Activated effector memory CD4-positive, alpha-beta T cell treated with Interleukin-2 at 50 U/mL for 16 hours (primary cell): ENCODE data around the gene ECM2.
"Not testable (repeated sequence)": the region's sequence is repeated elsewhere in the genome, so short reads cannot be mapped to it uniquely, and the experiment has no call there.

Source experiments
- DNase-seq: peaks from one replicate; pipeline ENCODE4 v3.0.0-alpha.2; 2020

ECM2 gene

DNA sequence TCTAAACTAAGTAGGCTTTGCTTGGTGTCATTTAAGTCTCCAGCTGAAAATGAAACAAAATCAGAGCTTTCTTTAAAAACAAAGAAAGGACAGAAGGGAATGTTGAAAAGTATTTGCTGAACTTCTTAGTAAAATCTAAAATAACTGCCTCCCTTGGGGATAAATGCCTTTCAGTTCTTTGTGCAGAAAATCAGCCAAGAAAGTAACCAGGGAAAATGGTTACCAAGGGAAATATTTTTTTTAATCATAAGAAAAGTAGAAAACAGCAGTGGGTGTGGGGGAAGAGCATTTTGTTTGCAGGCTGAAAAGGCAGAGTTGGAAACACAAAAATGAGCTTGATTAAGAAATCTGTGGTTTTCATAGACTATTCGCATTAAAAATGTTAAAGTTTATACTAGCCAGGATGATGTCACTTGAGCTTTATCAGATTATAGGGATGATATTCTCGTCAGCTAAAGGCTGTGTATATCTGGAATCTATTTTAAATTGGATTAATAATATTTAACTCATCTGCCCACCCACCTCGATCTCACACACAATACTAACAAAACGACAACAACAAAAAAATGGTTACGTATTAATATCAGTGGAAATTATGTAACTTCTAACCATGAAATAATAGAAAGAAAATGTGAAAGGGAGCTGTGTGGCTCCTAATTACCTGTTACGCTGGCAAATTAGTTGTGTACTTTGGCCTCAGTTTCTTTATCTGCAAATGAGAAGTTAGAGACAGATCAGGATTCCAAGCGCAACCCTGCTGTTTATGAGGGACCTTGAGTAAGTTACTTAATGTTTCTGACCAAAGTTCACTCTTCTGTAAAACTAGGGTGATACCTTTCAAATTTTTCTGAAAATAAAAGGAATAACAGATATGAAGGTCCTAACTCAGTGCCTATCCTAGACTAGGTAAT lies at the start of gene ECM2:
ECM2 (minus strand) TSS at position 51 of the 911 bp plus-strand sequence. CDS start 13,124 bp downstream, outside the sequence.
- DNase-seq, result no peak

DNA sequence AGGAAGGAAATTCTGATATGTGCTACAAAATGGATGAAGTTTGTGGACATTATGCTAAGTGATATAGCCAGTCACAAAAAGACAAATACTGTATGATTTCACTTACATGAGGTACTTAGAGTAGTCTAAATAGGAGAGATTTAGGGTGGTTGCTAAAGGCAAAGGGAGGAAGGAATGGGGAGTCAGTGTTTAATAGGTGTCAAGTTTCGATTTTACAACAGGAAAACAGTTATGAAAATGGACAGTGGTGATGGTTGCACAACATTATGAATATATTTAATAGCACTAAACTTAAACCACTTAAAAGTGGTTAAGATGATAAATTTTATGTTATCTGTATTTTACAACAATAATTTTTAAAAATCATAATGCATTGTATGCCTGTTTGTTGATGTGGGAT lies 40.4 kb upstream of the ECM2 start:
- no peak for DNase-seq

DNA sequence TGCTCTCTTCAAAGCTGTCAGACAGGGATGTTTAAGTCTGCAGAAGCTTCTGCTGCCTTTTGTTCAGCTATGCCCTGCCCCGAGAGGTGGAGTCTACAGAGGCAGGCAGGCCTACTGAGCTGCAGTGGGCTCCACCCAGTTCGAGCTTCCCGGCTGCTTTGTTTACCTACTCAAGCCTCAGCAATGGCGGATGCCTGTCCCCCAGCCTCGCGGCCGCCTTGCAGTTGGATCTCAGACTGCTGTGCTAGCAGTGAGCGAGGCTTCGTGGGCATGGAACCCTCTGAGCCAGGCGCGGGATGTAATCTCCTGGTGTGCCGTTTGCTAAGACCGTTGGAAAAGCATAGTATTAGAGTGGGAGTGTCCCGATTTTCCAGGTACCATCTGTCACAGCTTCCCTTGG lies 37.8 kb upstream of the ECM2 start:
- not testable (repeated sequence) for DNase-seq

DNA sequence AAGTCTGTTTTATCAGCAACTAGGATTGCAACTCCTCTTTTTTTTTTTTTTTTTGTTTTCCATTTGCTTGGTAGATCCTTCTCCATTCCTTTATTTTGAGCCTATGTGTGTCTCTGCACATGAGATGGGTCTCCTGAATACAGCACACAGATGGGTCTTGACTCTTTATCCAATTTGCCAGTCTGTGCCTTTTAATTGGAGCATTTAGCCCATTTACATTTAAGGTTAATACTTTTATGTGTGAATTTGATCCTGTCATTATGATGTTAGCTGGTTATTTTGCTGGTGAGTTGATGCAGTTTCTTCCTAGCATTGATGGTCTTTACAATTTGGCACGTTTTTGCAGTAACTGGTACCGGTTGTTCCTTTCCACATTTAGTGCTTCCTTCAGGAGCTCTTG lies 36.1 kb upstream of the ECM2 start:
- not testable (repeated sequence) for DNase-seq

DNA sequence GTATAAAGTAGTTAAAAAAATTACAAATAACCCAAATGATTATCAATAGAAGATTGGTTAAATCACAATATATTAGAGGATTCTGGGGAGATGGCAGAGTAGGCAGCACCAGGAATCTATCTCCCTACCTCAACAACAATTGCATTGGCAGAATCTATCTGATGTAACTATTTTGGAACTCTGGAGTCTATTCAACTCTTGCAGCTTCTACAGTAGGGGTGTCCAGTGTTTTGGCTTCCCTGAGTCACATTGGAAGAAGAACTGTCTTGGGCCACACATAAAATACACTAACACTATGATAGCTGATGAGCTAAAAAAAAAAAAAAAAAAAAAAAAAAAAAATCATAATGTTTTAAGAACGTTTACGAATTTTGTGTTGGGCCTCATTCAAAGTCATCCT lies 29.2 kb upstream of the ECM2 start:
- DNase-seq, result no peak

DNA sequence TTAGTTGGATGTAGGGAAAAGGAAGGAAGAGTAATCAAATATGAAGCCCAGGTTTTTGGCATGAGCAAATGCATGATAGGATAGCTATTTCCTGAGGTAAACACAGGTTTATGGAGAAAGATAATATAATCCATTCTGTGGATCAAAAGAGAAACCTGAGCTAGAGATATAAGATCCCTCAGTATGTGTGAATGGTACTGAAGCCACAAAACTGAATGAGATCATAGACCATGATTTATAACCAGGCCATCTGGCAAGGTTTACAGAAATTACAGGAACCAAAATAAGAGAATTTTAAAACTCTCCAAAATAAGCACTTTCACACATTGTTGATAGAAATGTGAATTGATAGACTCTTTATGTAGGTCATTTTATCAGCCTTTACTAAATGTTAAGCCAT lies 28.7 kb upstream of the ECM2 start:
- DNase-seq, result no peak

DNA sequence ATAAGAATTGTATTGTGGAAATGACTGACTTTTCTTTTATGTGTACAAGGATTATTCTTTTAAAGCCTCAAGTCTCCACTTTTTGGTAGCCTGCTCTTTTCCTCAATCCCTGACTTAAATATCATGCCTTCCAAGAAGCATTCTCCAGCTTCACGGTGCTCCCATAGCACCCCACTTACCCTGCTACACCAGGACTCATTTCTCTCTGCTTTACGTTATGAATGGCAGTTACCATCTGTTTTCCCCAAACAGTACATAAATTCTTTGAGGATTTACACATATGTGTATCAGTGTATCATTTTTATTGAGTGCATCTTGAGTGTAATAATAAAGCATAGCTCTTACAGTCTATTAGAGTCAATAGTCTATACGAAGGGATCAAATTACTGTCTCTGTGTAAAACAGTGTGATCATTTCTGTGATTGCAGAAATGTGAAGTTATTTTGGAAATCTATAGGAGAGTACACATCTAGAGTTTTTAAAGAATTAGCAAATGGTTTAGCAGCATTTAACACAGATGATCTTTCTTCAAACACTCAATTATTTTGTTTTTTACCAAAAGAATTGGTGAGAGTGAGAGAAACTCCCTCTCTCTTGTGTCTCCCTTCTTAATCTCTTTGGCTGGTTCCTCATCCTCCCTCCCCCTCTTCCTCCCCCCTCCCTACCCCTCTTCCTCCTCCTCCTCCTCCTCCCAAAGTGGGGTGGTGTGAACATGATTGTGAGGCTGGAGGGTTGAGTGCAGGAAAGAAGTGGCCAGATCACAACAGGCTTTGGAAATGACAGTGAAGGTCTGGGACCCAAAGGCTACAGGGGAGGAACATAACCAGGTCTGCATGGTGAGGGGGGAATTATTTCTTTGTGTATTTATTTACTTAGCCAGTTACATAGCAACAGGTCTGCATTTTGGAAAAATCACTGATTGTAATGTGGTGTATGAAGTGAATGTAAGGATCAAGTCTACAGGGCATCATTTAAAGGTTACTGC lies 27.6 kb upstream of the ECM2 start:
- DNase-seq, result no peak

DNA sequence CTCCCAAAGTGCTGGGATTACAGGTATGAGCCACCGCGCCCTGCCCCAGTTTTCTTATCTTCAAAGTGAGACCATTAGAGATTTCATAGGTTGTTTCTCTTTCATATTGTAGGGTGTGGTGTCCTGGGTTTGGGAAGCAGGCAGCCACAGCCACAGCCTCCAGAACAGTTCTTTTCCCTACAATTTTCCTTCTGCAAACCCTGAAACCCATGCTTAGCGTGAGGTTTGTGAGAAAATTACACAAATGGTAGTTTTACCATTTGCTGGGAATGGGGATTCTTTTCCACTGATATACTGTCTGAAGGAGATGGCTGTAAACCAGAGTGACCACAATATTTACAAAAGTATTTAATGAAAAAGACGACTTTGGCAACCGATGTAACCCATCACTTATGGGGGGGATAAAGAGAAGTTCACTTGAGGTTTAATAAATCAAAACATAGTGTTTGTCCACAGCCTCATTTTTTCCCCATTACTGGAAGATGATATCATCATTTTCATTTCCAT lies 26.7 kb upstream of the ECM2 start:
- no peak for DNase-seq

DNA sequence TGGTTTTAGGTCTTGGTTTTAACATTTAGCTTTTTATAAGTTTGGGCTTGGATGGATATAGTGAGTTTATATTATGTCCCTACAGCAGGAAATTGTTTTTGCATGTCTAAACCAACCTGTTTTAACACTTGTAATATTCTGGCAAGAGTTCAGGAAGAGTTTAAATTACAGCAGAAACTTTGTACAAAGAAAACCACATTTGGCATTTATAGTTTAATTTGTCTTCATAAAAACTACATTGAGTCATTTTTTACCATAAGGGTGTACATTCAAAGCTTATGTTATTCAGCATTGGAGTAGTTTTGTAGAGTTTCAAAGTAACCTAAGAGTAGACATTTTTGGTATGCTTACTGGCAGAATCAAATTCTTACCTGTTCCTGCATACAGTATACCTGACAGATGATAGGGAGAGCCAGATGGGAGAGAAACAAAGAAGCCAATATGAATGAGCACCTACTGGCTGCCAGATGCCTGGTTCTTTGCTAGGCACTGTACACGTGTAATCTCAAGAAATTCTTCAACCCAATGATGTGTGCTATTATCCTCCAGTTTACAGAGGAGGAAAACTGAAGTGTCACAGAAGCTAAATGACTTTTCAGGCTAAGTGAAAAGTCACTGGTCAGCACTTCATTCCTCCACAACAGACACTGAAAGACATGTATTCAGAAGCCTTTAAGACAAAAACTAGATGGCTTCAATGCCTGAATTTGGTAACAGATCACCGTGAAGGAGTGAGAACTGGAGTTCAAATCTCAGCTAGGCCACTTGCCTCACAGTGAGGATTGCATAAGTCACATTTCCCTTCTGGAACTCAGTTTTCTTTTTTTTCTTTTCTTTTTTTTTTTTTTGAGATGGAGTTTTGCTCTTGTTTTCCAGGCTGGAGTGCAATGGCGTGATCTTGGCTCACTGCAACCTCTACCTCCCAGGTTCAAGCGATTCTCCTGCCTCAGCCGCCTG lies 25.9 kb upstream of the ECM2 start:
- DNase-seq, result no peak

DNA sequence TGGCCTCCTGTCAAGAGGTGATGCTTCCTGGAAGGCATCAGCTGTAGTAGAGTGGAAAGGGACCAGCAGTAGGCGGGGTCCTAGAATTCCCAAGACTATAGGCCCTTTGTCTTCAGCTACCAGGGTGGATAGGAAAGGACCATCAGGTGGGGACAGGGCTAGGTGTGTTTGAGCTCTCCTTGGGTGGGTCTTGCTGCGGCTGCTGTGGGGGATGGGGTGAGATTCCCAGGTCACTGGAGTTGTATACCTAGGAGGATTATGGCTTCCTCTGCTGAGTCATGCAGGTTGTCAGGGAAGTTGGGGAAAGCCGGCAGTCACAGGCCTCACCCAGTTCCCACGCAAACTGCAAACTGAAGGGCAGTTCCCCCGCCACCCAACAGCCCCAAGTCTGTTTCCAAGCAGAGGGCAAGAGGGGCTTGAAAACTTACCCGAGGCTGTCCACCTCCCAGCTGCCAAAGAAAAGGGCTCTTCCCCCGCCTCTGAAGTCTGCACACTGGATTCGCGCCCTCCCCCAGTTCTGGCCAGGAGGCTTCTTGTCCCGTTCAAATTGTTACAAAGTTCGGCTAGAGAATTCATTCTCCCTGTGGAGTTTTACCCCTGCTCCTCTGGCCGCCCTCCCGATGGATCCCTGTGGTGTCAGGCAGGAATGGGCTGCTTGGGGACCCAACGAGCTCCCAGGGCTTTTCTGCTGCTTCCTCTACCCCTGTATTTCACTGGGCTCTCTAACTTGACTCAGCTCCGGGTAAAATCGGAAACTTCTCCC lies 23.0 kb upstream of the ECM2 start:
- DNase-seq, result no peak

DNA sequence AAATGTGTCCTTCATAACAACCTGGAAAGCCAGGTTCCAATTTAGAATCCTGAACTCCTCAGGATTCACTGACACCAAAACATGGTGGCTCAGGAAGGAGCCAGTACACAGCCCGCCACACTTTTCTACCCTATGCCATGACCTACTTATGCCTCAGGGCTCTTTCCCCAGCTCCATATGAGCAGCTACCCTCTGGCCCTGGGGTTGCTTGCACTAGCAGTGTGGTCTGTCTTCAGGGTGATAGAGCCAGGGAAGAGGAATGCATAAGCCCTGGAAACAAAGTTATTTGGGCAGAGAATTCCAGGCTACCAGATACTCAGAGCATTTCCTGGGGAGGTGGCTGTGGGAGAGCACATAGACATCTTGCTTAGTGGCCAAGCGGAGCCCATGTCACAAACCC lies 15.0 kb upstream of the ECM2 start:
- DNase-seq, result no peak

DNA sequence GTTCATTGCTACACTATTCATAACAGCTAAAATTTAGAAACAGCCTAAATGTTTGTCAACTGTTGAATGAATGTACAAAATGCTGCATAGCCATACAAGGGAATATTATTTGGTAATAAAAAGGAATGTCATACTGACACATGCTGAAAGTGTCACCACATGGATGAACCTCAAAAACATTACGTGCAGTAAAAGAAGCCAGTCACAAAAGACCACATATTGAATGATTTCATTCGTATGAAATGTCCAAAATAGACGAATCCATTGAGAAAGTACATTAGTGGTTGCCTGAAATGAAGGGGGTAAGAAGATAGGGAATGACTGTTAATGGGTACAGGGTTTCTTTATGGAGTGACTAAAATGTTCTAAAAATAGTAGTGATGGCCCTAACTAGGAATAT lies 11.6 kb upstream of the ECM2 start:
- no peak for DNase-seq

DNA sequence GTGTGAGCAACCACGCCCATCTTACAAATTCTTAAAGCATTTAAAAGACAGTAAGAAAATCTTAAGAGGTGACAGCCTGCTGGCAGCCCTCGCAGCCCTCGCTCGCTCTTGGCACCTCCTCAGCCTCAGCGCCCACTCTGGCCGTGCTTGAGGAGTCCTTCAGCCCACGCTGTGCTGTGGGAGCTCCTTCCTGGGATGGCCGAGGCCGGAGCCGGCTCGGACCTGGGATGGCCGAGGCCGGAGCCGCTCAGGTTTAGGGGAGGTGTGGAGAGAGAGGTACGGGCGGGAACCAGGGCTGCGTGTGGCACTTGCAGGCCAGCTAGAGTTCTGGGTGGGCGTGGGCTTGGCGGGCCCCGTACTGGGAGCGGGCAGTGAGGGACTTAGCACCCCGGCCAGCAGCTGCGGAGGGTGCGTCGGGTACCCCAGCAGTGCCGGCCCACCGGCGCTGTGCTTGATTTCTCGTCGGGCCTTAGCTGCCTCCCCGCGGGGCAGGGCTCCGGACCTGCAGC lies 9.3 kb upstream of the ECM2 start:
- no peak for DNase-seq

DNA sequence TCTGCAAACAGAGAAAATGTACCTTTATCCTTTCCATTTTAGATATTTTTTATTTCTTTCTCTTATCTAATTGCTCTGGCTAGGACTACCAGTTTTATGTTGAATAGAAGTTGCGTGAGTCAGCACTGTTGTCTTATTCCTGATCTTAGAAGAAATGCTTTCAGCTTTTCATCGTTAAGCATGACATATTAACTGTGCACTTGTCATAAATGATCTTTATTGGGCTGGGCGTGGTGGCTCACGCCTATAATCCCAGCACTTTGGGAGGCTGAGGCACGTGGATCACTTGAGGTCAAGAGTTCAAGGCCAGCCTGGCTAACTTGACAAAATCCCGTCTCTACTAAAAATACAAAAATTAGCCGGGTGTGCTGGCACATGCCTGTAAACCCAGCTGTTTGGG lies 8.2 kb upstream of the ECM2 start:
- no peak for DNase-seq

DNA sequence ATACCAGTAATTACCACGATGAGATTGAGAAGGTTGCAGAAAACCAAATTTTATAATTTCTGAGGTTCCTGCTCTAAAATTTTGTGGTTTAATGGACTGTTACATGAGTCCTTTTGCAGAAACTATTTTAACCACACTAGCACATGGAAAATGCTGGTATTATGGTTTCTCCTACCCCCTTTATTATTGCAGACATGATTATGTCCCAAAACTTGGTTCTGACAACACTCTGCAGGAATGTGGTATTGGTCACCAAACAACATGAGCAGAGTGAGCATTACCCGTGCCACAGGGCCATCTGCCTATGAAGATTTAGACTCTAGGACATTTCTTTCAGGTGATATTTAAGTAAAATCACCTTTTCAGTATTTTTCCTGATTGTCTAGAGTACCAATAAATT lies 2.8 kb upstream of the ECM2 start:
- DNase-seq, result no peak

DNA sequence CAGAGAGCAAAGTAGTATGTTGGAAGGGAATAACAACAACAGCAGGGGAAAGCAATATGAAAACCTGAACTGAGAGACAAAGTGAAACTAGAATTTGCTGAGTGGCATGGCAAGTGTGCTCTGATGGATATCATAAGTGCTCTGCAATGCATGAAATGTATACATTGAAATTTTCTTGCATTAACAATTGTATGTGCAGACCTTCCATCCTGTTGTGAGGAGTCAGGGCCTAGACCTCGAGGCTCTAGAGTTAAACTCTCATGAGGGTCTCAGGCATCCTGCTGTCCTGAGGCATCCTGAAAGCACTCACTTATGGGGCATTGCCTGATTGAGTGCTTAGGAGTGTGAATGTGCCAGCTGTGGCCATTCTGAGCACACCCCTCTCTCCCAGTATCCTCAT lies 1.1 kb downstream of the ECM2 start:
- no peak for DNase-seq

DNA sequence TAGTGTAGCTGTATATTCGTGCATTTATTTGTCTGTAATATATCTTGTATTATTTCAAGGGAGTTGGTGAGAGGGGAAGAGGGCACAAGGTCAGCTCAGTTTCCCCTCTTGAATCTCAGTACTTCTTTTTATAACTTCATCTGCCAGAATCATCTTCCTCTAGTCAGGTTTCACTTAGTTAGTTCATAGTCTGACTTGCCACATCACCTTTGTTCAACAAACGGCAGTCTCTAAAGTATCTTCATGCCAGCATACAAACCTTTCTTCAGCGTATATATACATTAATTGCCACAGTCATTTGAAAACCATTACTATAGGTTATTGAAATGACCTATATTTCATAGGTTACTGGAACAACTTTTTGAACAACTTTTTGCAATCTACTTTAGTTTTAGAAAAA lies 1.6 kb downstream of the ECM2 start:
- DNase-seq, result no peak

DNA sequence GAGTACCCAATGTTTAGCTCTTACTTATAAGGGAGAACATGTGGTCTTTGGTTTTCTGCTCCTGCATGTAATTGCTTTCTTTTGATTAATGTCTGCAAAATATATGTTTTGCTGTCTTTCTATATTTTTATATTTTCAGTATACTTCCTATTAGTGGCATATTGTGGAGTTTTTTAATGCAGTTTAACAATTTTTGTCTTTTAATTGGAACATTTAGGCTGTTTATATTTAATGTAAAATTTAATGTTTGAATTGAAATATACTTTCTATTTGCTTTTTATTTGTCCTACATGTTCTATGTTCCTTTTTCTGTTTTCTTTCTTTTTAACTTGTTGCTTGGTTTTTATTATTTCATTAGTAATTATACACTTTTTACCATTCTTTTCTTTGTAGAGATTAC lies 4.9 kb downstream of the ECM2 start:
- no peak for DNase-seq

DNA sequence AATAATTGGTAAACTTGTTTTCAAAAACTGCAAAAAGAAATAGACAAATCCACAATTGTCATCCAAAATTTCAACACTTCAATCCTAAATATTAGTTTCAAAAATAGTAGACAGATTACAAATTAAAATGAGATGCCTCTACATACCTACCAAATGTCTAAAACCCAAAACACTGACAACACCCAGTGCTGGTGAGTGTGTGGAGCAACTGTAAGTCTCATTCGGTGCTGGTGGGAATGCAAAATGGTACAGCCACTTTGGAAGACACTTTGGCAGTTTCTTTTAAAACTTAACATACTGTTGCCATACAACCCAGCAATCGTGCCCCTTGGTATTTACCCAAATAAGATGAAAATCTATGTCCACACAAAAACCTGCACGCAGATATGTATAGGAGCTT lies 6.7 kb downstream of the ECM2 start:
- DNase-seq, result no peak

DNA sequence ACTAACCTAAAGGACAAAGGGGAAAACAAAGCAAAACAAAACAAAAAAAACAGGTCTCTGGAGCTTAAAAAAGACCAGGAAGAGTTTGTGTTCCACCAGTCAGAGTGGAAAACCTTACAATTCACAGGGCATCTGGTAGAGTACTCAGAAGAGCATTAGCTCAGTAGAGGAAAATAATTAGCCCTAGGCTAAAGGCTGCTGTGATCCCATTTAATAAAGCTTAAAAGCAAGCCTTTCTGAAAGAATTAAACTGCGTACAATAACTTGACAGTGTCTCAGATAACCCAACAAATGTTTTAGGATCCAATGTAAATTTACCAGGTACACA lies 7.3 kb downstream of the ECM2 start:
- DNase-seq, result no peak

DNA sequence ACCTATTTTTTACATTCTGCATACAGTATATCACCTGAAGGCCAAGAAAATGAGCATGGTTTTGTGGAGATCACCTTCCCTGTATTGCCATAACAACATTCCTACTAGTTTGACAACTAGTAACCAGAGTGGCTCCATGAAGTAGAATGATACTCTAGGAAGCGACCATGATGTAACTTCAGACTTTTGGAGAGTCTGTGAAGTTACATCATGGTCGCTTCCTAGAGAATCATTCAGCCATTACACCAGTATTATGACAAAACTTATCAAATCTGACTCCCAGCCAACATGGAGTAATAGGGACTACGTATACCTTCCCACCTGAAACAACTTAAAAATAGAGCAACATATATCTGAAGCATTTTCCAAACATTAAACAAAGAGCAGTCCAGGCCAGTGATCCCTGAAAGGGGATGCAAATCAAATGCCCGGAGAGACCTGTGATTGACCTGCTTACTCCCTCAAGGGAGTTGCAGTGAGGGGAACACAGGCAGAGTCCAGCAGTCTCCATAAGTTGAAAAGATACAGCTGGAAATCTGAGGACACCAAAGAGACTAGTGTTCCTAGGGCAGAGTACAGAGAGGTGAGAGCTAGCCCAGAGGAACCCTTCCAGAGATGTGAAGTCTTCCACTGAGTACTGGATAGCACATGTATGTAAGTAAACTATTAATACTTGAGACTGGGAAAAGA lies 7.8 kb downstream of the ECM2 start:
- DNase-seq, result no peak
